GM12878 (cell line): ENCODE measurements around the gene MTF1. TPM values are rescaled to one million over a fixed set of nuclear protein-coding genes. Genes with fewer than 3 reads are reported as not detected.

Source experiments
- CBFB ChIP-seq: IDR thresholded peaks from 2 replicates; pipeline ENCODE4 v1.6.1; 2016; ENCODE audit warnings: antibody characterized with exemption, low read depth
- FOXM1 ChIP-seq: IDR thresholded peaks from 2 replicates; pipeline ENCODE4 v1.6.1; 2012; ENCODE audit warnings: low read depth, mild to moderate bottlenecking, inconsistent platforms, low read length, moderate library complexity
- KAT2A ChIP-seq: conservative IDR thresholded peaks from 2 replicates; pipeline ENCODE4 v1.6.1; 2011; ENCODE audit warnings: low read depth, low read length; ENCODE audit not compliant: control insufficient read depth
- MLLT1 ChIP-seq: fragments of 450-650 bp; IDR thresholded peaks from 2 replicates; pipeline ENCODE4 v1.6.1; 2016; ENCODE audit warnings: mild to moderate bottlenecking
- NFXL1 ChIP-seq: fragments of 450-650 bp; IDR thresholded peaks from 2 replicates; pipeline ENCODE4 v1.6.1; 2017; ENCODE audit warnings: antibody characterized with exemption, mild to moderate bottlenecking, borderline replicate concordance
- POLR2AphosphoS5 ChIP-seq: IDR thresholded peaks from 2 replicates; pipeline ENCODE4 v1.6.1; 2011; ENCODE audit warnings: mild to moderate bottlenecking, low read length, inconsistent platforms
- POU2F2 ChIP-seq: IDR thresholded peaks from 3 replicates; pipeline ENCODE4 v1.6.1; 2011; ENCODE audit warnings: low read depth, mild to moderate bottlenecking, low read length, borderline replicate concordance
- RBBP5 ChIP-seq: fragments of 200-600 bp; sonication (generic); conservative IDR thresholded peaks from 2 replicates; pipeline ENCODE4 v1.6.1; 2016
- RCOR1 ChIP-seq: conservative IDR thresholded peaks from 2 replicates; pipeline ENCODE4 v1.6.1; 2012; ENCODE audit warnings: low read depth, low read length, improper control_type of control experiment
- polyA plus RNA-seq, 11 experiments: library from polyadenylated mRNA; depleted of rRNA in 4 of 11; unstranded in 6 of 11; stranded (reverse) in 5 of 11; fragments of >200 nt; fragmentation: Nextera tagmentation in 4 of 11; fragmentation: Illumina TruSeq in 1 of 11; extraction: Ambion mirVana in 4 of 11; extraction: Trizol in 1 of 11; gene quantifications; 1 replicate in 1 of 11; 2 replicates in 10 of 11; pipeline versions ENCODE4 v1.2.1 to v1.2.3, GENCODE V29; 2011 to 2016; ENCODE audit warnings: inconsistent platforms in 2 of 11, missing spikeins in 2 of 11, low read depth in 1 of 11
- total RNA-seq, 4 experiments: library from RNA; depleted of rRNA in 3 of 4; stranded (reverse); fragments of >200 nt in 3 of 4; fragmentation: Illumina TruSeq in 1 of 4; extraction: Trizol in 1 of 4; gene quantifications; 2 replicates each; pipeline versions ENCODE4 v1.2.1 to v1.2.3, GENCODE V29; 2013 to 2021
- TF ChIP-seq, protein P1 (sequence below), 3 experiments: IDR thresholded peaks in 2 of 3; conservative IDR thresholded peaks in 1 of 3; 2 replicates each; pipeline ENCODE4 v1.5.1; 2011; ENCODE audit warnings: low read depth in 3 of 3, low read length in 3 of 3, mild to moderate bottlenecking in 3 of 3, control low read depth in 2 of 3, moderate library complexity in 2 of 3, inconsistent platforms in 1 of 3, mixed read lengths in 1 of 3; ENCODE audit not compliant: control insufficient read depth in 2 of 3, insufficient read depth in 1 of 3; ENCODE audit errors: extremely low read depth in 1 of 3
- TF ChIP-seq, protein P2 (sequence below): IDR thresholded peaks from 2 replicates; pipeline ENCODE4 v1.6.1; 2011; ENCODE audit warnings: borderline replicate concordance, low read depth, mild to moderate bottlenecking, moderate library complexity, low read length; ENCODE audit not compliant: insufficient read depth, poor library complexity, severe bottlenecking

MTF1 gene
- total and polyA plus RNA-seq, 10 of the 15 experiments (the other 5 are each of a cell fraction or from before 2014, with no cell fraction given): 2.2 to 20.4 (median 6.7) TPM

GRCh38 chr1:37875833-37876232 lies 16.4 kb upstream of the MTF1 start (continued):
- TF ChIP-seq POLR2AphosphoS5 (no peak), NFXL1 (no peak), MLLT1 (no peak), FOXM1 (no peak), POU2F2 (no peak), CBFB (no peak), RBBP5 (no peak), KAT2A (no peak), RCOR1 (no peak)
- TF ChIP-seq, protein P1, sequence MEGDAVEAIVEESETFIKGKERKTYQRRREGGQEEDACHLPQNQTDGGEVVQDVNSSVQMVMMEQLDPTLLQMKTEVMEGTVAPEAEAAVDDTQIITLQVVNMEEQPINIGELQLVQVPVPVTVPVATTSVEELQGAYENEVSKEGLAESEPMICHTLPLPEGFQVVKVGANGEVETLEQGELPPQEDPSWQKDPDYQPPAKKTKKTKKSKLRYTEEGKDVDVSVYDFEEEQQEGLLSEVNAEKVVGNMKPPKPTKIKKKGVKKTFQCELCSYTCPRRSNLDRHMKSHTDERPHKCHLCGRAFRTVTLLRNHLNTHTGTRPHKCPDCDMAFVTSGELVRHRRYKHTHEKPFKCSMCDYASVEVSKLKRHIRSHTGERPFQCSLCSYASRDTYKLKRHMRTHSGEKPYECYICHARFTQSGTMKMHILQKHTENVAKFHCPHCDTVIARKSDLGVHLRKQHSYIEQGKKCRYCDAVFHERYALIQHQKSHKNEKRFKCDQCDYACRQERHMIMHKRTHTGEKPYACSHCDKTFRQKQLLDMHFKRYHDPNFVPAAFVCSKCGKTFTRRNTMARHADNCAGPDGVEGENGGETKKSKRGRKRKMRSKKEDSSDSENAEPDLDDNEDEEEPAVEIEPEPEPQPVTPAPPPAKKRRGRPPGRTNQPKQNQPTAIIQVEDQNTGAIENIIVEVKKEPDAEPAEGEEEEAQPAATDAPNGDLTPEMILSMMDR (IDR thresholded peaks at IDR 0.05 in 2 of 3, conservative IDR thresholded peaks at IDR 0.05 in 1 of 3; ENCODE audit: control insufficient read depth in 2 of 3, extremely low read depth in 1 of 3, insufficient read depth in 1 of 3, low read depth in 3 of 3, low read length in 3 of 3): no peak; a peak in 1 of 6 replicates
- TF ChIP-seq, protein P2, sequence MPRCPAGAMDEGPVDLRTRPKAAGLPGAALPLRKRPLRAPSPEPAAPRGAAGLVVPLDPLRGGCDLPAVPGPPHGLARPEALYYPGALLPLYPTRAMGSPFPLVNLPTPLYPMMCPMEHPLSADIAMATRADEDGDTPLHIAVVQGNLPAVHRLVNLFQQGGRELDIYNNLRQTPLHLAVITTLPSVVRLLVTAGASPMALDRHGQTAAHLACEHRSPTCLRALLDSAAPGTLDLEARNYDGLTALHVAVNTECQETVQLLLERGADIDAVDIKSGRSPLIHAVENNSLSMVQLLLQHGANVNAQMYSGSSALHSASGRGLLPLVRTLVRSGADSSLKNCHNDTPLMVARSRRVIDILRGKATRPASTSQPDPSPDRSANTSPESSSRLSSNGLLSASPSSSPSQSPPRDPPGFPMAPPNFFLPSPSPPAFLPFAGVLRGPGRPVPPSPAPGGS: no peak
